Activated naive CD8-positive, alpha-beta T cell treated with anti-CD3 and anti-CD28 coated beads, Interleukin-2, amount 10 ng/mL, durations not matched to agents 7 days and 5 days (primary cell): ENCODE results near the gene AURKA. TPM values are rescaled to one million over a fixed set of nuclear protein-coding genes. Genes with fewer than 3 reads are reported as not detected.

Experiments used
- ATAC-seq: fragments of 150-1000 bp; cut with Tn5 transposase; one replicate; pipeline ENCODE4 v1.10.0; 2021; ENCODE audit warnings: low read depth, moderate library complexity
- POLR2A ChIA-PET: fragments of 350-600 bp; sonication (Branson Sonifier 250); formaldehyde crosslinking; loops from one replicate; lab custom pipeline; 2021; ENCODE audit warnings: antibody characterized with exemption; lab: Charles Lee
- DNase-seq: peaks from one replicate; pipeline ENCODE4 v3.0.0; 2021
- H3K27ac Mint-ChIP-seq: one replicate; pipeline ENCODE4 v1.8.0; 2022; ENCODE audit warnings: mild to moderate bottlenecking, mixed read lengths
- H3K27me3 Mint-ChIP-seq: one replicate; pipeline ENCODE4 v1.8.0; 2022; ENCODE audit warnings: mild to moderate bottlenecking, moderate library complexity, mixed read lengths
- H3K36me3 Mint-ChIP-seq: one replicate; pipeline ENCODE4 v1.8.0; 2021; ENCODE audit warnings: mild to moderate bottlenecking, mixed read lengths
- H3K4me1 Mint-ChIP-seq: one replicate; pipeline ENCODE4 v1.8.0; 2021; ENCODE audit warnings: mixed read lengths
- H3K4me3 Mint-ChIP-seq: one replicate; pipeline ENCODE4 v1.8.0; 2022; ENCODE audit warnings: mild to moderate bottlenecking, moderate library complexity, mixed read lengths
- H3K9me3 Mint-ChIP-seq: one replicate; pipeline ENCODE4 v1.8.0; 2021; ENCODE audit warnings: mixed read lengths
- total RNA-seq, 2 experiments: library from RNA; stranded (reverse); gene quantifications; one replicate each; pipeline ENCODE4 v1.2.3, GENCODE V29; 2021

Gene AURKA
- total RNA-seq, 2 experiments from 2014 or later, result 52.4 to 60.1 TPM

DNA sequence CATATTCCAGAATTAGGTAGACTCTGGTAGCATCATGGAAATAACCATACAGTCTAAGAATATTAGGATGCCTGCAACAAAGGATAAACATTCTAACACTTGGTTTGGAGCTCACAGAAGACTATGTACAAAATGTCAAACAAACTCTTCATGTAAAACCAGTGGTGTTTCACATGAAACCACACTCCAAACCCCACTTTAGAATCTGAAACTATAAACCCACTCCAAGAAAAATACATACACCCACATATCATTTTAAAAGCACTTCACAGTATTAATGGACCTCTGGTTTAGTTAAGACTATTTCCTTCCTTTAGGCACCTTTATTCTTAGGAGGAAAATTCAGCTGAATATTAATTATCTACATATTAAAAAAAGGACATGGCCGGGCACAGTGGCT is 10.5 kb downstream of the AURKA start:
- DNase-seq, result no peak
- POLR2A ChIA-PET, result no interaction called here
- Mint-ChIP-seq H3K36me3 (peaks cover 63% of the 10 kb centered on the region), H3K27ac (no peak overlapping the region), H3K4me1 (peaks cover 50% of the 10 kb centered on the region), H3K9me3 (no peaks in the 10 kb centered on the region), H3K4me3 (no peak overlapping the region), H3K27me3 (no peaks in the 10 kb centered on the region)
- no peak for ATAC-seq

DNA sequence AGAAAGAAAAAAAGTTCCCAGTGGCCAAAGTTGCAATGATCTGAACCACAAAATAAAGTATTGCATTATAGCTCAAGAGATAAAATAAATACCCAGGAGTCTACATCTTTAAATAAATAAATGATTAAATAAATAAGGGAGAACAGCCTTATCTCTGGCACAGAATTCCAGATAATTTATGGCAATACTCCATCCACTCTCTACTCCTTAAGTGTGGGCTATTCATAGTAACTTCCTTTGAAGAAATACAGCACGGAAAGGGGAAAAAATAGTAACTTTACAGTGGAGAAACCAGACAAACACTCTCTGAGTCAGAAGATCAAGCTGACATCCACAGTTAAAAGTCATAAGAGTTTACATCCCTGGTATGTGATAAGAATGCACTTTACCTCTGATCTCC is 11.6 kb downstream of the AURKA start:
- peaks cover 50% of the 10 kb centered on the region for H3K4me1 Mint-ChIP-seq
- H3K36me3 Mint-ChIP-seq, result peaks cover 68% of the 10 kb centered on the region
- no peak for ATAC-seq
- no peak overlapping the region for H3K4me3 Mint-ChIP-seq
- no peak for DNase-seq
- no peaks in the 10 kb centered on the region for H3K9me3 Mint-ChIP-seq
- H3K27me3 Mint-ChIP-seq, result no peaks in the 10 kb centered on the region
- POLR2A ChIA-PET, result no interaction called here
- H3K27ac Mint-ChIP-seq, result no peak overlapping the region

DNA sequence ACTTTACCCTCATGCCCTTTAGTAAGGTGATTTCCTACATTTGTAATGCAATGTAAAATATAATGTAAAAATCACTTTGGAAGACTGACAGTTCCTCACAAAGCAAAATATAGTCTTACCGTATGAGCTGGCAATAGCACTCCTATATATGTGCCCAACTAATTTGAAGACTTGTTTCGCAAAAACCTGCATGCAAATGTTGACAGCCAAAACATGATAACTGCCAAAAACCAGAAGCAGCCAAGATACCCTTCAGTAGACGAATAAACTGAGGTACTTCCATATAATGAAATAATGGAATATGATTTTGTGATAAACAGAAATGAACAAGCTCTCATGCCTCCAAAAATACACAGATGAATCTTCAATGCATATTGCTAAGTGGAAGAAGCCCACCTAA is 13.6 kb downstream of the AURKA start:
- POLR2A ChIA-PET, result interaction anchor here (1.5 kb wide), 1 partner anchor 14 kb away, joined by 3 read pairs; the partner anchor contains the start of genes AURKA and CSTF1
- Mint-ChIP-seq H3K4me3 (no peak overlapping the region), H3K9me3 (no peaks in the 10 kb centered on the region), H3K27ac (no peak overlapping the region), H3K27me3 (no peaks in the 10 kb centered on the region), H3K4me1 (peaks cover 41% of the 10 kb centered on the region), H3K36me3 (peaks cover 69% of the 10 kb centered on the region)
- DNase-seq (no peak), ATAC-seq (no peak)

DNA sequence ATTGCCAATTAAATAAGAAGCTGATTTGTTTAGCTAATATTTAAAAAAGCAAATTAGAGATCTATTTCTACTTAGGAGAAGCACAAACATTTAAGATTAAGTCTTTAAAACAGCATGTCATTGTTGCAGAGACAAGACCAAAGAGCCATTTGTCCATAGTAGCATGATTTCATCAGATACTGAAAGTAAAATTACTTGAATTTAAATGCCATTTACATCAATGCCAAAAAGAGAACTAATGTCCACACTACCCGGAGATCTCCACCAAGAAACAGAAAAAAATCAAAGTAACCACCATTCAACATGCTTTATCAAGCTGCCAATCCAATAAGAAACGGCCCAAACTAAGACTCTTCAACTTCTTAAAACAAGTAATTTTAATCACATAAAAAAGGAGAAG is 15.7 kb downstream of the AURKA start:
- no peak overlapping the region for H3K4me3 Mint-ChIP-seq

DNA sequence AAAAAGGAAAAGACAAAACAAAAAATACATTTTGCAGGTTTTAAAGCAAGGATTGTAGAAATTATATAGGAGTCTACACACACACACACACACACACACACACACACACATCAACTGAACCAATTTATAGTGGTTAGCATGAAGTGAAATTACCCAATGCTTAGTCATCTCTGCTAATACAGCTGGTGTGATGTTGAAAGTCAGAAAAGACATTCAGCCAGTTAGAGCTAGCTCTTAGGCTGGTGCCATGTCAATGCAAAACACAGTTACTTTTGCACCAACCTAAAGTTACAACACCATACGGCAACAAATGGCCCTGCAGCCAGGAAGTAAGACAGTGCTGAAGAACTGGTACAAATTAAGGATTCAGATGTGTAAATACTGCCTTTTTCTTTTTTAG is 18.1 kb downstream of the AURKA start:
- peaks cover 27% of the 10 kb centered on the region for H3K4me1 Mint-ChIP-seq
- no peaks in the 10 kb centered on the region for H3K27me3 Mint-ChIP-seq
- ATAC-seq (no peak), DNase-seq (no peak)
- peaks cover 64% of the 10 kb centered on the region for H3K36me3 Mint-ChIP-seq
- POLR2A ChIA-PET, result no interaction called here
- H3K27ac Mint-ChIP-seq, result no peak overlapping the region
- no peaks in the 10 kb centered on the region for H3K9me3 Mint-ChIP-seq
- no peak overlapping the region for H3K4me3 Mint-ChIP-seq

More for the DNA sequence above, 15.7 kb downstream of the AURKA start:
- POLR2A ChIA-PET, result no interaction called here
- Mint-ChIP-seq H3K9me3 (no peaks in the 10 kb centered on the region), H3K4me1 (peaks cover 35% of the 10 kb centered on the region), H3K36me3 (peaks cover 60% of the 10 kb centered on the region), H3K27me3 (no peaks in the 10 kb centered on the region), H3K27ac (peak overlapping the region; percentile 0)
- no peak for DNase-seq
- ATAC-seq, result no peak

DNA sequence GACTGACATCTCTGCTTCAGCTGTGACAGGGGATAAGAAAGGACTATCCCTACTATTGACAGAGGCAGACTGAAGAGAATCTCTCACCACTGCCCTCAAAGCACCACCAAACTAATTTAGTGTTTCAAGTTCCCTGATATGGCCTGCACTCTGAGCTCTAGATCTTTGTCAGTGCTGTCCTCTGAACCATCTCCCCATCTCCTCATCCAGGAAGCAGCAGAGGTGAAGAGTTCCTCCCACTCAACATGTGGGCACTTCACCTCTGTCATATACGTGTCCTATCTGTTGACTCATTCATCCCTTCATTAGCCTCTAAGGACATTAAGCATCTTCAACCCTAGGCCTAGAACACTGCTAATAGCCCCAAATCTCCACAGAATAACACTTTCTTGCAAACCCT is 19.2 kb downstream of the AURKA start:
- Mint-ChIP-seq H3K36me3 (peaks cover 55% of the 10 kb centered on the region), H3K4me3 (no peak overlapping the region), H3K27me3 (no peaks in the 10 kb centered on the region), H3K4me1 (peaks cover 21% of the 10 kb centered on the region), H3K27ac (peak overlapping the region; percentile 37), H3K9me3 (no peaks in the 10 kb centered on the region)
- ATAC-seq (no peak), DNase-seq (no peak)
- POLR2A ChIA-PET, result interaction anchor here (0.7 to 0.9 kb wide), 2 partner anchors 19 to 43 kb away, joined by 3 to 4 read pairs; partner anchors contain the start of gene AURKA

DNA sequence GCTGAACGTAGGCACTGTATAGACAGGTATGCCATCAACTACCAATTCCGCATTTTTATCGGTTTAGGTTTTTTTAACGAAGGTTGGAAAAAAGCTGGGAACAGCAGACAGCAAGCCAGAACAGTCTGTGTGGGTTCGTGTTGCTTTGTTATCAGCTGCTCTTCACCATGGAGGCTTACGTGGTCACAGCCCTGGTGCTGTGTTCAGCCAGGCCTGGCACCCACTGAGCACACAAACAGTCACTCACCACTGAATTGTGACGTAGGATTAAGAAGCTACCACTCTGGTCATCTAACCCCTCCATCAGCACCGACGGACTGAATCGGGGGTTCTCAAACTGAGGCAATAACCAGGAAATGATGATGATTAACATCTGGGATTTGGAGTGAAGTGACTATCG is 20.0 kb downstream of the AURKA start:
- POLR2A ChIA-PET, result interaction anchor here (0.9 kb wide), 1 partner anchor 20 kb away, joined by 3 read pairs; the partner anchor contains the start of gene AURKA
- Mint-ChIP-seq H3K4me3 (no peak overlapping the region), H3K27me3 (no peaks in the 10 kb centered on the region), H3K36me3 (peaks cover 48% of the 10 kb centered on the region), H3K4me1 (peaks cover 17% of the 10 kb centered on the region), H3K27ac (no peak overlapping the region), H3K9me3 (no peaks in the 10 kb centered on the region)
- no peak for ATAC-seq
- DNase-seq, result no peak

GRCh38 chr20:56369179-56369578 is 22.8 kb downstream of the AURKA start:
- no peak for DNase-seq
- POLR2A ChIA-PET, result interaction anchor here (1.2 kb wide), 1 partner anchor 23 kb away, joined by 3 read pairs; the partner anchor contains the start of genes AURKA and CSTF1

DNA sequence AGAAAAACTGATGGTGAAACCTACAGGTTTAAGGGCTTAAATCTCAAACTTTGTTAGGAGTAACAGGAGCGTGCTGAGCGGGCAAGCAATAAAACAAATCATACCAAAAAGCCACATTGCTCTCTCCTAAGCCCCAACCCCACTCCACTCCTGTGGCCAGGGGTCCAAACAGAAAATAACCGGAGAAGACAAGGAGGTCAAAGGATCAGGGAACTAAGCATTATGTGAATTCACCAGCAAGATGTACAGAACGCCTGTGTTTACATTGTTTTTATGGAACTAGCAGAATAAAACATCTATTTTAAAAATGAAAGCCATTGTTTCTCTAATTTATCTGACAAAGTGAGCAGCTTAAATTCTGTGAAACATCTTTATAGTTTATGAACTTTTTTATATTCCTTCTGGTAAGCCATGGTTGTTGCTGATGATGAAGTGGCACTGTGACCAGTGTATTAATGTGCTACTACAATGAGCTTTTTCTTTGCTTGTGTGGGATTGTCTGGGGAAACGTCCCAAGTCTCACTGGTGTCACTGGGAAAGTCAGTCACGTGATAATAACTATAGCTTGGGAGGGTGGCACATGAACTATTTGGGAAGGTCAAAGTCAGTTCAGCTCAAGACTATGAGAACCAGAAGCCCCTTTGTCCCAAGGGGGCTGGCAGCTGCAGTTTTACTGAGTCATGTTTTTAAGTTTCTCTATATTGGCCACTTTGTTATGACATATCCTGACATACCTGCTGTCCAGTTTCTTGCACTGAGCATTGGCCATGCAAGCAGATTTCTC is 23.5 kb downstream of the AURKA start:
- no peaks in the 10 kb centered on the region for H3K27me3 Mint-ChIP-seq
- no peak for ATAC-seq
- no peaks in the 10 kb centered on the region for H3K9me3 Mint-ChIP-seq
- no peak overlapping the region for H3K27ac Mint-ChIP-seq
- H3K36me3 Mint-ChIP-seq, result peaks cover 30% of the 10 kb centered on the region
- DNase-seq, result no peak
- H3K4me1 Mint-ChIP-seq, result peaks cover 7% of the 10 kb centered on the region
- H3K4me3 Mint-ChIP-seq, result no peak overlapping the region
- POLR2A ChIA-PET, result interaction anchor here (1.2 kb wide), 1 partner anchor 24 kb away, joined by 3 read pairs; the partner anchor contains the start of genes AURKA and CSTF1

More at GRCh38 chr20:56369179-56369578, 22.8 kb downstream of the AURKA start:
- no peak overlapping the region for H3K4me3 Mint-ChIP-seq
- H3K4me1 Mint-ChIP-seq, result peaks cover 7% of the 10 kb centered on the region
- H3K9me3 Mint-ChIP-seq, result no peaks in the 10 kb centered on the region
- no peak overlapping the region for H3K27ac Mint-ChIP-seq
- ATAC-seq, result no peak
- H3K27me3 Mint-ChIP-seq, result no peaks in the 10 kb centered on the region
- H3K36me3 Mint-ChIP-seq, result peaks cover 32% of the 10 kb centered on the region

DNA sequence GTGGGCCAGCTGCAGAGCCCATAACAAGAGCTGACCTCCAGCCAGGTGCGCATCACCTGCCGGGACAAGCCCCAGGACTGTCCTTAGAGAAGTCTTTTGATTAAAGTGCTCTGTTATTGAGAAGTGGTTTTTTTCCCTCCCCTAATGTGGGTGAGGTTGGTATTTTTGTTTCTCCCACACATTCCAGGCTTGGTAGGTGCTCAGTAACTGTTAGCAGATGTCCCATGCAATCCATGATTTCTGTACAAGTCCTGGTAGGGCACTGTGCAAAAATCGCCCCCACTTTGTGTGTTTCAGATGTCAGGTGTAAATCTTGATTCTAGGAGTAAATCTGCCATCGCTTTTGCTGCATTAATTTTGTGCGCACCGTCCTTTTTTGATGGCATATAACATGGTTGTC is 28.5 kb downstream of the AURKA start:
- DNase-seq (no peak), ATAC-seq (no peak)
- H3K36me3 Mint-ChIP-seq, result no peaks in the 10 kb centered on the region

GRCh38 chr20:56362833-56363413 is 29.1 kb downstream of the AURKA start:
- H3K36me3 Mint-ChIP-seq, result no peaks in the 10 kb centered on the region
- H3K27me3 Mint-ChIP-seq, result peaks cover 5% of the 10 kb centered on the region
- no peaks in the 10 kb centered on the region for H3K9me3 Mint-ChIP-seq
- H3K27ac Mint-ChIP-seq, result no peak overlapping the region
- H3K4me1 Mint-ChIP-seq, result peaks cover 14% of the 10 kb centered on the region
- POLR2A ChIA-PET, result no interaction called here
- no peak overlapping the region for H3K4me3 Mint-ChIP-seq
- DNase-seq (no peak), ATAC-seq (no peak)

More for the DNA sequence above, 28.5 kb downstream of the AURKA start:
- POLR2A ChIA-PET, result no interaction called here
- H3K9me3 Mint-ChIP-seq, result no peaks in the 10 kb centered on the region
- H3K4me3 Mint-ChIP-seq, result no peak overlapping the region
- no peak overlapping the region for H3K27ac Mint-ChIP-seq
- peaks cover under 1% of the 10 kb centered on the region for H3K27me3 Mint-ChIP-seq
- peaks cover 11% of the 10 kb centered on the region for H3K4me1 Mint-ChIP-seq

DNA sequence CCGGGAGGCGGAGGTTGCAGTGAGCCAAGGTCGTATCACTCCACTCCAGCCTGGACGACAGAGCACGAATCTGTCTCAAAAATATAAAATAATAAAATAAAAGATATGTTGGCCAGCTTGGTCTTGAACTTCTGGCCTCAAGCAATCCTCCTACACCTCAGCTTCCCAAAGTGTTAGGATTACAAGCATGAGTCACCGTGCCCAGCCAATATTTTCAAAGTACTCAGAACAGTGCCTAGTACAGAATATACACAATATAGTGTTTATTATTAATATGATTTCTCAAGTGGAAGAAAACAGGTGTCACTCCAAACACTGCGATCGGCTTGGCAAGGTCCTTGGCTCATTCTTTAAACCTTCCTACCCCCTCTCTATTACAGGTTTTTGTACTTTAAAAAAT is 30.1 kb downstream of the AURKA start:
- ATAC-seq, result no peak
- H3K27me3 Mint-ChIP-seq, result peaks cover 5% of the 10 kb centered on the region

DNA sequence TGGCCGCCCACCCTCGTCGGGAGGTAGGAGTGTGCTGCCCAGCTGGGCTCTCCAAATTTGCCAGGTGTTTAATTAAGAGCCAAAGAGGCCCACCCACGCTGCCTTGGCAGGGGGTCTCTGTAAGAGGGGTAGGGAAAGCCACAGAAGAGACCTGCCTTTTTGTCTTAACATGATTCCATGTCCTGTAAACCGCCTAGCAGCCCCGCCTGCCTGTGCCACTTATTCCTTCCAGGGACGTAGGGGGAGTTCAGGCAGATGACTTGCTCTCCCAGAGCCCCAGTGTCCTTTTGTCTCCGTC is 31.2 kb downstream of the AURKA start:
- no peak overlapping the region for H3K4me3 Mint-ChIP-seq
- DNase-seq (no peak), ATAC-seq (no peak)
- H3K36me3 Mint-ChIP-seq, result no peaks in the 10 kb centered on the region
- POLR2A ChIA-PET, result no interaction called here
- peaks cover 10% of the 10 kb centered on the region for H3K27me3 Mint-ChIP-seq
- no peak overlapping the region for H3K27ac Mint-ChIP-seq
- H3K4me1 Mint-ChIP-seq, result peaks cover 14% of the 10 kb centered on the region
- H3K9me3 Mint-ChIP-seq, result no peaks in the 10 kb centered on the region

More for the DNA sequence above, 30.1 kb downstream of the AURKA start:
- Mint-ChIP-seq H3K27ac (no peak overlapping the region), H3K4me3 (no peak overlapping the region), H3K4me1 (peaks cover 14% of the 10 kb centered on the region), H3K36me3 (no peaks in the 10 kb centered on the region), H3K9me3 (no peaks in the 10 kb centered on the region)
- POLR2A ChIA-PET, result no interaction called here
- no peak for DNase-seq
